HepG2 (cell line): Measurements from ENCODE around the gene MAPK12. TPM values are rescaled to one million over a fixed set of nuclear protein-coding genes. Genes with fewer than 3 reads are reported as not detected.
A peak's percentile ranks its signal among the peaks of the same experiment; 100 is the strongest.

Experiments
- CEBPB ChIP-seq: IDR thresholded peaks from 2 replicates; pipeline ENCODE4 v1.6.1; 2011; ENCODE audit warnings: low read depth, low read length, improper control_type of control experiment, borderline replicate concordance
- GATAD2A ChIP-seq: IDR thresholded peaks from 2 replicates; pipeline ENCODE4 v1.6.1; 2016
- HHEX ChIP-seq: IDR thresholded peaks from 2 replicates; pipeline ENCODE4 v1.6.1; 2016; ENCODE audit warnings: control low read depth
- KMT2B ChIP-seq: IDR thresholded peaks from 2 replicates; pipeline ENCODE4 v1.6.1; 2016; ENCODE audit warnings: missing genetic modification reagents, missing compliant biosample characterization
- MBD4 ChIP-seq: IDR thresholded peaks from 2 replicates; pipeline ENCODE4 v1.6.1; 2012; ENCODE audit warnings: low read length, inconsistent platforms, borderline replicate concordance
- PCBP2 ChIP-seq: fragments of 200-400 bp; formaldehyde crosslinking; optimal IDR thresholded peaks from 2 replicates; pipeline ENCODE3; 2018; ENCODE audit warnings: low read length, low read depth; ENCODE audit not compliant: poor library complexity, severe bottlenecking
- POLR2AphosphoS5 ChIP-seq: IDR thresholded peaks from 2 replicates; pipeline ENCODE4 v1.6.1; 2012; ENCODE audit warnings: low read depth, low read length
- REPIN1 ChIP-seq: sonication (generic); formaldehyde crosslinking; IDR thresholded peaks from 2 replicates; pipeline ENCODE4 v1.8.0; 2022; ENCODE audit warnings: missing genetic modification reagents, low read depth, mild to moderate bottlenecking, borderline replicate concordance
- SYNCRIP ChIP-seq: fragments of 200-400 bp; formaldehyde crosslinking; IDR thresholded peaks from 2 replicates; pipeline ENCODE4 v1.6.1; 2018; ENCODE audit warnings: mild to moderate bottlenecking, low read depth, low read length; ENCODE audit not compliant: insufficient read depth
- ZFP90 ChIP-seq: sonication (generic); formaldehyde crosslinking; IDR thresholded peaks from 2 replicates; pipeline ENCODE4 v1.8.0; 2022; ENCODE audit warnings: missing genetic modification reagents, mild to moderate bottlenecking, inconsistent platforms, borderline replicate concordance
- ZNF101 ChIP-seq: sonication (generic); formaldehyde crosslinking; IDR thresholded peaks from 2 replicates; pipeline ENCODE4 v1.4.0; 2020; ENCODE audit warnings: mild to moderate bottlenecking, low read depth, missing genetic modification reagents, borderline replicate concordance
- ZNF274 ChIP-seq: sonication (generic); formaldehyde crosslinking; IDR thresholded peaks from 2 replicates; pipeline ENCODE4 v1.5.1; 2020; ENCODE audit warnings: mild to moderate bottlenecking, missing genetic modification reagents
- ZNF607 ChIP-seq: sonication (generic); formaldehyde crosslinking; IDR thresholded peaks from 2 replicates; pipeline ENCODE4 v1.5.1; 2020; ENCODE audit warnings: missing genetic modification reagents, mild to moderate bottlenecking, borderline replicate concordance
- ZNF709 ChIP-seq: sonication (generic); formaldehyde crosslinking; IDR thresholded peaks from 2 replicates; pipeline ENCODE4 v1.5.0; 2020; ENCODE audit warnings: mild to moderate bottlenecking, missing genetic modification reagents
- ZNF777 ChIP-seq: sonication (generic); formaldehyde crosslinking; IDR thresholded peaks from 2 replicates; pipeline ENCODE4 v1.4.0; 2020; ENCODE audit warnings: missing genetic modification reagents
- ZNF83 ChIP-seq: sonication (generic); formaldehyde crosslinking; IDR thresholded peaks from 2 replicates; pipeline ENCODE4 v1.4.0; 2020; ENCODE audit warnings: missing genetic modification reagents, mild to moderate bottlenecking, borderline replicate concordance
- polyA plus RNA-seq, 8 experiments: library from polyadenylated mRNA; depleted of rRNA in 3 of 8; stranded (reverse) in 7 of 8; unstranded in 1 of 8; fragments of >200 nt; fragmentation: Illumina TruSeq in 4 of 8; extraction: Trizol in 4 of 8; gene quantifications; 2 replicates each; pipeline versions ENCODE4 v1.2.1 to v1.2.3, GENCODE V29; 2011 to 2016; ENCODE audit warnings: low read depth in 4 of 8, missing spikeins in 1 of 8, mixed read lengths in 1 of 8; ENCODE audit not compliant: insufficient read depth in 1 of 8
- total RNA-seq, 5 experiments: library from RNA; depleted of rRNA; stranded (reverse); fragments of >200 nt; fragmentation: Illumina TruSeq; extraction: Trizol; gene quantifications; 2 replicates each; pipeline ENCODE4 v1.2.3, GENCODE V29; 2016; ENCODE audit warnings: low read depth in 1 of 5
- TF ChIP-seq, protein P1 (sequence below): conservative IDR thresholded peaks from 2 replicates; pipeline ENCODE4 v1.6.1; 2018; ENCODE audit warnings: missing genetic modification reagents
- TF ChIP-seq, protein P2 (sequence below): IDR thresholded peaks from 2 replicates; pipeline ENCODE4 v1.6.1; 2016; ENCODE audit warnings: missing compliant biosample characterization, missing genetic modification reagents, borderline replicate concordance

Gene MAPK12
- total and polyA plus RNA-seq, 2 of the 13 experiments (the other 11 are each of a cell fraction or from before 2014, with no cell fraction given): 22.2 to 23.3 TPM

DNA sequence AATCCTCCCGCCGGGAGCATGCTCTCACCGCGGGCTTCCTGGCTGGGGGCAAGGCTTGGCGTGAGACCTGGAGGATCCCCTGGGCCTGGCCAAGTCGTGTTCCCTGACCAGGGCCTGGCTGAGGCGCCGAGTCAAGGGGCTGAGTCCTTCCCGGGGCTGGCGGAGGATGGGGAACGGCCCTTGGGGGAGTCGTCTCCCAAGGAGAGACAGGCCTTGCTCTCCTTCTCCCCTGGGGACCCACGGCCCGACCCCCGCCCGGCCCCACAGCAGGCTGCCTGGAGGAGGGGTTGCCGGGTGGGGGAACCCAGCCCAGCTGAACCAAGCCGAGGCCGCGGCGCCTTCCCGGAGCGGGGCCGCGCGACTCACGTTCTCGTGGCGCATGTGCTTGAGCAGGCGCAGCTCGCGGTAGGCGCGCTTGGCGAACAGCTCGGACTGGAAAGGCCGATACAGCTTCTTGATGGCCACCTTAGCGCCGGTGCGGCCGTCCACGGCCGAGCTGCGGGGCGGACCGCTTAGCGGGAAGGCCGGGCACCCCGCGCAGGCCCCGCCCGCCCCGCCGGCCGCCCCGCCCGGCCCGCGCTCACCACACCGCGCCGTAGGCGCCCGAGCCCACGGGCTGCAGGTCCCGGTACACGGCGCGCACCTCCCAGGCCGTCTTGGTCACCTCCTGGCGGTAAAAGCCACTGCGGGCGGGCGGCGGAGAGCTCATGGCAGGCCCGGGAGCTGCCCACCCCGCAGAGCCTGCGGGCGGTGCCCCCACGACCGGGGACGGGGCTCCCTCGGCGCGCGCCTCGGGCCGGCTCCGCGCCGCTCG, 475 bp downstream of the MAPK12 start (continued):
- TF ChIP-seq ZNF607 (CRISPR knock-in tag) (peak; percentile 78; the same call in 1 of the 2 replicates), PCBP2 (no peak), CEBPB (no peak), HHEX (CRISPR knock-in tag) (no peak), ZNF777 (peak; percentile 64), POLR2AphosphoS5 (no peak), ZNF274 (CRISPR knock-in tag) (peak; percentile 75; the same call in 1 of the 2 replicates), ZNF709 (CRISPR knock-in tag) (no peak), ZNF83 (CRISPR knock-in tag) (0 out of 2 replicates have a peak, but pooled peaks have one; percentile 51), REPIN1 (CRISPR knock-in tag) (no peak), ZNF101 (CRISPR knock-in tag) (no peak), MBD4 (no peak), SYNCRIP (no peak), KMT2B (CRISPR knock-in tag) (peak; percentile 46; the same call in 1 of the 2 replicates), ZFP90 (CRISPR knock-in tag) (no peak), GATAD2A (CRISPR knock-in tag) (no peak)
- TF ChIP-seq, protein P1, sequence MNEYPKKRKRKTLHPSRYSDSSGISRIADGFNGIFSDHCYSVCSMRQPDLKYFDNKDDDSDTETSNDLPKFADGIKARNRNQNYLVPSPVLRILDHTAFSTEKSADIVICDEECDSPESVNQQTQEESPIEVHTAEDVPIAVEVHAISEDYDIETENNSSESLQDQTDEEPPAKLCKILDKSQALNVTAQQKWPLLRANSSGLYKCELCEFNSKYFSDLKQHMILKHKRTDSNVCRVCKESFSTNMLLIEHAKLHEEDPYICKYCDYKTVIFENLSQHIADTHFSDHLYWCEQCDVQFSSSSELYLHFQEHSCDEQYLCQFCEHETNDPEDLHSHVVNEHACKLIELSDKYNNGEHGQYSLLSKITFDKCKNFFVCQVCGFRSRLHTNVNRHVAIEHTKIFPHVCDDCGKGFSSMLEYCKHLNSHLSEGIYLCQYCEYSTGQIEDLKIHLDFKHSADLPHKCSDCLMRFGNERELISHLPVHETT: 0 out of 2 replicates have a peak, but pooled peaks have one; percentile 42
- TF ChIP-seq, protein P2, sequence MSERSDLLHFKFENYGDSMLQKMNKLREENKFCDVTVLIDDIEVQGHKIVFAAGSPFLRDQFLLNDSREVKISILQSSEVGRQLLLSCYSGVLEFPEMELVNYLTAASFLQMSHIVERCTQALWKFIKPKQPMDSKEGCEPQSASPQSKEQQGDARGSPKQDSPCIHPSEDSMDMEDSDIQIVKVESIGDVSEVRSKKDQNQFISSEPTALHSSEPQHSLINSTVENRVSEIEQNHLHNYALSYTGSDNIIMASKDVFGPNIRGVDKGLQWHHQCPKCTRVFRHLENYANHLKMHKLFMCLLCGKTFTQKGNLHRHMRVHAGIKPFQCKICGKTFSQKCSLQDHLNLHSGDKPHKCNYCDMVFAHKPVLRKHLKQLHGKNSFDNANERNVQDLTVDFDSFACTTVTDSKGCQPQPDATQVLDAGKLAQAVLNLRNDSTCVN: peak; percentile 27; the same call in 1 of the 2 replicates
